ENCODE measurements around the gene HCN3.

Gene HCN3

DNA sequence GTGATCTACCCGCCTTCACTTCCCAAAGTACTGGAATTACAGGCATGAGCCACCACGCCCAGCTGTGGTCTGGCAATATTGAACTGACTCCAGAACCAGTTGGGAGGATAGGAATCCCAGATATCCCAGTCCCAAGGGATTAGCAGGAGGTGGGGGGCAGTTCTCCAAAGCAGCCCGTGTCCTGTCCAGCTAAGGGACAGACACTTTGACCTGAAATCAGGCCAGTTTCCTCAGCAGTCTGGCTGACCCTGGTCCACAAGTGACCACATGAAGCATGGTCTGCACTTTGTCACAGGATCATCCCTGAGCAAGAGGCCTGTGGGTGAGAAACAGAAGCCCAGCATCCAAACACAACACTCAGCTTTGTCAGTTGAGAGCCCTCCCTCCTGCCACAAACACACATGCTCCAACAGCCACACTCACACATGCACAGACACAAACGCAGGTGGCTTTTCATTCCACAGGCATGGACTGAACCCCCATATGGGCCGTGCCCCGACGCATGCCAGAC is 28.7 kb downstream of the HCN3 start:
- Histone ChIP-seq H3K9ac (ENCODE audit: low read length) (no peak overlapping the region), H3K79me2 (ENCODE audit: low read length) (peaks cover 23% of the 10 kb centered on the region), H3K36me3 (replicated peaks; ENCODE audit: insufficient read depth, low read length) (no peaks in the 10 kb centered on the region), H3K27me3 (replicated peaks; ENCODE audit: insufficient read depth, low read length) (no peaks in the 10 kb centered on the region), H3K27ac (ENCODE audit: low read length) (no peak overlapping the region), H3K9me2 (replicated peaks; ENCODE audit: insufficient read depth, low read length) (no peaks in the 10 kb centered on the region), H3K4me1 (ENCODE audit: low read length) (peaks cover 3% of the 10 kb centered on the region; the same call in 1 of the 2 replicates), H3F3A (ENCODE audit: insufficient read depth, low read length) (peaks cover 9% of the 10 kb centered on the region), H4K20me1 (ENCODE audit: insufficient read depth, low read length) (no peaks in the 10 kb centered on the region), H3K9me3 (replicated peaks; ENCODE audit: insufficient read depth, low read length) (no peaks in the 10 kb centered on the region), H3K4me3 (ENCODE audit: low read length) (no peak overlapping the region), H3K4me2 (ENCODE audit: low read depth, low read length) (no peak overlapping the region), H2AFZ (ENCODE audit: low read length) (no peak overlapping the region)
- no peak for TF ChIP-seq EZH2phosphoT487 (IDR thresholded peaks at IDR 0.05; ENCODE audit: low read length)
- no peak for TF ChIP-seq EZH2 (optimal IDR thresholded peaks at IDR 0.05; ENCODE audit: low read depth, low read length)
- DNase-seq: no peak

GRCh38 chr1:155307247-155307740 is 30.0 kb downstream of the HCN3 start:
- Histone ChIP-seq H4K20me1 (ENCODE audit: insufficient read depth, low read length) (no peaks in the 10 kb centered on the region), H3K79me2 (ENCODE audit: low read length) (peaks cover 35% of the 10 kb centered on the region), H3K27ac (ENCODE audit: low read length) (no peak overlapping the region), H3K4me3 (ENCODE audit: low read length) (no peak overlapping the region), H2AFZ (ENCODE audit: low read length) (no peak overlapping the region), H3K4me1 (ENCODE audit: low read length) (peaks cover 3% of the 10 kb centered on the region; the same call in 1 of the 2 replicates), H3K9me3 (replicated peaks; ENCODE audit: insufficient read depth, low read length) (no peaks in the 10 kb centered on the region), H3K36me3 (replicated peaks; ENCODE audit: insufficient read depth, low read length) (no peaks in the 10 kb centered on the region), H3K9ac (ENCODE audit: low read length) (no peak overlapping the region), H3K9me2 (replicated peaks; ENCODE audit: insufficient read depth, low read length) (no peaks in the 10 kb centered on the region), H3K4me2 (ENCODE audit: low read depth, low read length) (no peak overlapping the region), H3F3A (ENCODE audit: insufficient read depth, low read length) (peaks cover 9% of the 10 kb centered on the region), H3K27me3 (replicated peaks; ENCODE audit: insufficient read depth, low read length) (no peaks in the 10 kb centered on the region)
- DNase-seq: peak; percentile 80
- TF ChIP-seq, protein P1, sequence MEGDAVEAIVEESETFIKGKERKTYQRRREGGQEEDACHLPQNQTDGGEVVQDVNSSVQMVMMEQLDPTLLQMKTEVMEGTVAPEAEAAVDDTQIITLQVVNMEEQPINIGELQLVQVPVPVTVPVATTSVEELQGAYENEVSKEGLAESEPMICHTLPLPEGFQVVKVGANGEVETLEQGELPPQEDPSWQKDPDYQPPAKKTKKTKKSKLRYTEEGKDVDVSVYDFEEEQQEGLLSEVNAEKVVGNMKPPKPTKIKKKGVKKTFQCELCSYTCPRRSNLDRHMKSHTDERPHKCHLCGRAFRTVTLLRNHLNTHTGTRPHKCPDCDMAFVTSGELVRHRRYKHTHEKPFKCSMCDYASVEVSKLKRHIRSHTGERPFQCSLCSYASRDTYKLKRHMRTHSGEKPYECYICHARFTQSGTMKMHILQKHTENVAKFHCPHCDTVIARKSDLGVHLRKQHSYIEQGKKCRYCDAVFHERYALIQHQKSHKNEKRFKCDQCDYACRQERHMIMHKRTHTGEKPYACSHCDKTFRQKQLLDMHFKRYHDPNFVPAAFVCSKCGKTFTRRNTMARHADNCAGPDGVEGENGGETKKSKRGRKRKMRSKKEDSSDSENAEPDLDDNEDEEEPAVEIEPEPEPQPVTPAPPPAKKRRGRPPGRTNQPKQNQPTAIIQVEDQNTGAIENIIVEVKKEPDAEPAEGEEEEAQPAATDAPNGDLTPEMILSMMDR (IDR thresholded peaks at IDR 0.05; ENCODE audit: low read length): peak; percentile 58
- no peak for TF ChIP-seq EZH2 (optimal IDR thresholded peaks at IDR 0.05; ENCODE audit: low read depth, low read length)

DNA sequence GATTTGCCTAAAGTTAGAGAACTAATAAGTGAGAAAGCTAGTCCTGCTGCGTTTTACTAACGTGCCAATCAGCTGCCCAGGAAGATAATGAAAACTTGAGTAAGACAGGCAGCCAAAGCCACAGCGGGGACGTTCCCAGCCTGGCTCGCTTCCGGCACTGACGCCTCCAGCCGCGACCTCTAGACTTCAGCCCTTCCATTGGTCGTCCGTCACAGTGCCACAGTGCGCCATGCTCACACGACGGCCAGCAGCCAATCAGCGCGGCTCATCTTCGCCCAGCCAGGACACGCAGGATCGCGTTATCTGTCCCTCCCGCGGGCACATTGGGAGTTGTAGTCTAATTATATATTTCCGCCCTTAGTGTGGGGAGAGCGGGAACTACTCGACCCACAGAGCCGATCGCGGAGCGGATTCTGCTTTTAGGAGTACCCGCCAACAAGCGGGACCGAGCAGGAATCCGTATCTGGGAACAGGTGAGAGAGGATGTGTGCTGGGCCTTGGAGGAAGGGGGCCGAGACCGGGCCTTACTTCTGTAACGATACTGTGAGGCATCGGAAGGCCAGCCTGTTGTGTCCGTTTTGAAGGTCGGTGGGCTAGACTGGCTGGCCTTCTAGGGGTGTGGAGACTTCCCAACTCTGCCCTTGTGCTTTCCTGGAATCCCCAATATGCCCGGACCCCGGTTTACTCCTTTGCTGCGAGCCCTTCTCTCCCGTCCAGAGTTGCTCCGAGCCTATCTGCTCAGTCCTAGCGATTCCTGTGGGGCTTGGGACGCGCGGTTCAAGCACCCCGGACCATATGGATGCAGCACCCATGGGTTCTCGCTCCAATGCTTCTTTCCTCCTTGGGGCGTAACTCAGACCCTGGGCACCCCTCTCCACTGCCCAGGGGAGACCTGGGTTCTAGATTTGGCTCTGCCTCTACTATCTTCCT is 31.5 kb downstream of the HCN3 start, which contains the start of gene FDPS:
Gene FDPS (plus strand): TSS at position 374 of the 930 bp plus-strand sequence. CDS start 924 bp downstream, outside the sequence.
- Histone ChIP-seq H3K79me2 (ENCODE audit: low read length) (peaks cover 45% of the 10 kb centered on the region), H3K4me1 (ENCODE audit: low read length) (peaks cover 3% of the 10 kb centered on the region; the same call in 1 of the 2 replicates), H2AFZ (ENCODE audit: low read length) (peak within 1 kb of the TSS; percentile 58), H3K27me3 (replicated peaks; ENCODE audit: insufficient read depth, low read length) (no peaks in the 10 kb centered on the region), H3F3A (ENCODE audit: insufficient read depth, low read length) (peaks cover 9% of the 10 kb centered on the region), H3K4me3 (ENCODE audit: low read length) (peak within 1 kb of the TSS; percentile 93), H3K27ac (ENCODE audit: low read length) (peak within 1 kb of the TSS; percentile 68), H3K4me2 (ENCODE audit: low read depth, low read length) (peak within 1 kb of the TSS; percentile 89), H3K9ac (ENCODE audit: low read length) (peak within 1 kb of the TSS; percentile 88), H4K20me1 (ENCODE audit: insufficient read depth, low read length) (no peaks in the 10 kb centered on the region), H3K9me2 (replicated peaks; ENCODE audit: insufficient read depth, low read length) (no peaks in the 10 kb centered on the region), H3K9me3 (replicated peaks; ENCODE audit: insufficient read depth, low read length) (no peaks in the 10 kb centered on the region), H3K36me3 (replicated peaks; ENCODE audit: insufficient read depth, low read length) (no peaks in the 10 kb centered on the region; the same call in 1 of the 2 replicates)
- TF ChIP-seq, protein P1 (IDR thresholded peaks at IDR 0.05; ENCODE audit: low read length): no peak
- DNase-seq: peak; percentile 100

Measured in MM.1S (cell line).